IMR-90 (cell line): ENCODE measurements around the gene WNT16. TPM values are rescaled to one million over a fixed set of nuclear protein-coding genes. Genes with fewer than 3 reads are reported as not detected.

ENCODE experiments used
- ATAC-seq: fragments of 200-7000 bp; cut with Tn5 transposase; 2 replicates; pipeline ENCODE4 v1.9.1; 2020; ENCODE audit warnings: low read depth, mild to moderate bottlenecking, moderate library complexity
- BruUV-seq: library from RNA; stranded (reverse); fragments of 400-500 nt; replicated peaks from 2 replicates; lab custom pipeline; 2021; lab: Mats Ljungman, UMichigan
- CTCF ChIA-PET: fragments of 300-600 bp; formaldehyde crosslinking; extraction: SDS; loops from one replicate; lab custom pipeline; 2021; ENCODE audit warnings: antibody characterized with exemption; lab: Yijun Ruan, JAX
- POLR2A ChIA-PET: fragments of 300-600 bp; sonication (Branson Sonifier 250); formaldehyde crosslinking; loops from one replicate; lab custom pipeline; 2022; ENCODE audit warnings: antibody characterized with exemption; ENCODE audit not compliant: unreplicated experiment; lab: Charles Lee
- DNase-seq: peaks from one replicate; pipeline ENCODE4 v3.0.0; 2013
- H2AFZ ChIP-seq: replicated peaks from 2 replicates; pipeline ENCODE3; 2013; ENCODE audit warnings: low read length, mild to moderate bottlenecking; ENCODE audit not compliant: poor library complexity
- H2AK5ac ChIP-seq: 2 replicates; pipeline ENCODE4 v1.6.1; 2013; ENCODE audit warnings: low read depth, low read length, inconsistent platforms
- H2AK9ac ChIP-seq: replicated peaks from 2 replicates; pipeline ENCODE3; 2013; ENCODE audit warnings: mild to moderate bottlenecking, low read depth, low read length, moderate library complexity; ENCODE audit not compliant: poor library complexity
- H2BK120ac ChIP-seq: 2 replicates; pipeline ENCODE4 v1.6.1; 2013; ENCODE audit warnings: low read depth, low read length, inconsistent platforms
- H2BK15ac ChIP-seq: 3 replicates; pipeline ENCODE4 v1.6.1; 2013; ENCODE audit warnings: low read depth, low read length, inconsistent platforms
- H2BK20ac ChIP-seq: 2 replicates; pipeline ENCODE4 v1.6.1; 2013; ENCODE audit warnings: low read depth, mild to moderate bottlenecking, inconsistent platforms, low read length, moderate library complexity
- H2BK5ac ChIP-seq: 2 replicates; pipeline ENCODE4 v1.6.1; 2013; ENCODE audit warnings: mild to moderate bottlenecking, low read depth, low read length, inconsistent platforms; ENCODE audit not compliant: poor library complexity, severe bottlenecking
- H3K14ac ChIP-seq: replicated peaks from 2 replicates; pipeline ENCODE4 v1.6.1; 2013; ENCODE audit warnings: low read depth, low read length, inconsistent platforms
- H3K18ac ChIP-seq: 2 replicates; pipeline ENCODE4 v1.6.1; 2013; ENCODE audit warnings: low read depth, low read length, control low read depth
- H3K23ac ChIP-seq: 2 replicates; pipeline ENCODE4 v1.6.1; 2013; ENCODE audit warnings: low read depth, low read length, inconsistent platforms
- H3K27ac ChIP-seq: 2 replicates; pipeline ENCODE4 v1.5.1; 2013; ENCODE audit warnings: mild to moderate bottlenecking, control low read depth, low read length; ENCODE audit not compliant: insufficient read depth
- H3K27me3 ChIP-seq: 2 replicates; pipeline ENCODE4 v1.6.1; 2013; ENCODE audit warnings: low read length; ENCODE audit not compliant: control insufficient read depth, insufficient read depth
- H3K36me3 ChIP-seq: 2 replicates; pipeline ENCODE4 v1.6.1; 2013; ENCODE audit warnings: low read length, mixed read lengths; ENCODE audit not compliant: control insufficient read depth, insufficient read depth
- H3K4ac ChIP-seq: 2 replicates; pipeline ENCODE4 v1.6.1; 2013; ENCODE audit warnings: low read depth, low read length, inconsistent platforms
- H3K4me1 ChIP-seq: 2 replicates; pipeline ENCODE4 v1.6.1; 2013; ENCODE audit warnings: low read length, mixed read lengths; ENCODE audit not compliant: control insufficient read depth, insufficient read depth
- H3K4me2 ChIP-seq: 2 replicates; pipeline ENCODE4 v1.6.1; 2013; ENCODE audit warnings: low read depth, mild to moderate bottlenecking, control low read depth, low read length, moderate library complexity
- H3K4me3 ChIP-seq: 2 replicates; pipeline ENCODE4 v1.5.1; 2013; ENCODE audit warnings: low read depth, mild to moderate bottlenecking, control low read depth, low read length, moderate library complexity; ENCODE audit not compliant: insufficient read depth
- H3K56ac ChIP-seq: 2 replicates; pipeline ENCODE4 v1.6.1; 2013; ENCODE audit warnings: low read length, inconsistent platforms; ENCODE audit not compliant: insufficient read depth; ENCODE audit errors: extremely low read depth
- H3K79me1 ChIP-seq, 2 experiments: 2 replicates each; pipeline ENCODE4 v1.6.1; 2013; ENCODE audit warnings: low read length in 2 of 2, inconsistent platforms in 1 of 2, low read depth in 1 of 2
- H3K9ac ChIP-seq: 2 replicates; pipeline ENCODE4 v1.6.1; 2013; ENCODE audit warnings: low read depth, low read length, control low read depth
- H3K9me1 ChIP-seq: 2 replicates; pipeline ENCODE4 v1.6.1; 2013; ENCODE audit warnings: low read length, inconsistent platforms; ENCODE audit not compliant: insufficient read depth
- H3K9me3 ChIP-seq: 2 replicates; pipeline ENCODE4 v1.6.1; 2013; ENCODE audit warnings: low read length; ENCODE audit not compliant: control insufficient read depth, insufficient read depth
- H4K20me1 ChIP-seq: 2 replicates; pipeline ENCODE4 v1.6.1; 2013; ENCODE audit warnings: low read length, inconsistent platforms; ENCODE audit not compliant: insufficient read depth
- H4K5ac ChIP-seq: 2 replicates; pipeline ENCODE4 v1.6.1; 2013; ENCODE audit warnings: mild to moderate bottlenecking, low read depth, low read length, control low read depth
- H4K8ac ChIP-seq, 2 experiments: 2 replicates each; pipeline ENCODE4 v1.6.1; 2013; ENCODE audit warnings: low read depth in 2 of 2, low read length in 2 of 2, control low read depth in 1 of 2, inconsistent platforms in 1 of 2
- H4K91ac ChIP-seq: 2 replicates; pipeline ENCODE4 v1.6.1; 2013; ENCODE audit warnings: low read depth, low read length, inconsistent platforms; ENCODE audit not compliant: insufficient read depth
- BHLHE40 ChIP-seq: fragments of 150-350 bp; IDR thresholded peaks from 2 replicates; pipeline ENCODE4 v1.6.1; 2016; ENCODE audit warnings: mild to moderate bottlenecking, low read depth, low read length
- ELK1 ChIP-seq: fragments of 150-350 bp; IDR thresholded peaks from 2 replicates; pipeline ENCODE4 v1.6.1; 2016; ENCODE audit warnings: low read depth, mild to moderate bottlenecking, low read length, moderate library complexity, borderline replicate concordance
- RAD21 ChIP-seq: IDR thresholded peaks from 2 replicates; pipeline ENCODE4 v1.6.1; 2012; ENCODE audit warnings: low read length, improper control_type of control experiment
- RCOR1 ChIP-seq: IDR thresholded peaks from 2 replicates; pipeline ENCODE4 v1.6.1; 2012; ENCODE audit warnings: mild to moderate bottlenecking, low read length, improper control_type of control experiment; ENCODE audit not compliant: insufficient replicate concordance
- RFX5 ChIP-seq: IDR thresholded peaks from 2 replicates; pipeline ENCODE4 v1.8.0; 2012; ENCODE audit warnings: low read depth, mild to moderate bottlenecking, low read length, moderate library complexity
- USF2 ChIP-seq: fragments of 150-350 bp; IDR thresholded peaks from 2 replicates; pipeline ENCODE4 v1.6.1; 2017; ENCODE audit warnings: mild to moderate bottlenecking, antibody characterized with exemption, low read length, low read depth
- WGBS, 2 experiments: methylation state at CpG; one replicate each; pipeline versions ENCODE4 v1.1.5 to v1.1.7; 2013; ENCODE audit warnings: missing lambda C conversion rate in 2 of 2; ENCODE audit not compliant: insufficient read length in 1 of 2; ENCODE audit errors: extremely low coverage in 2 of 2; 5-methylcytosine and 5-hydroxymethylcytosine counted together
- dilution Hi-C: fragments of 300-500 bp; cut with HindIII; formaldehyde crosslinking; loops from one replicate; pipeline ENCODE4 v1.14.3; 2018; ENCODE audit warnings: low sequenced_read_pairs; ENCODE audit not compliant: unreplicated experiment
- in situ Hi-C: fragments of 300-500 bp; cut with MboI; formaldehyde crosslinking; loops from 3 replicates; pipeline ENCODE4 v1.14.3; 2019; ENCODE audit warnings: low sequenced_read_pairs, inconsistent platforms, mixed read lengths
- intact Hi-C: fragments of 100-400 bp; cut with micrococcal nuclease; formaldehyde crosslinking; loops from 2 replicates; pipeline ENCODE4 v1.10.0; 2022
- polyA plus RNA-seq, 3 experiments: library from polyadenylated mRNA; depleted of rRNA; stranded (reverse); fragments of >200 nt; gene quantifications; 2 replicates each; pipeline ENCODE4 v1.2.3, GENCODE V29; 2012; ENCODE audit warnings: low replicate concordance in 1 of 3
- total RNA-seq: library from RNA; depleted of rRNA; stranded (reverse); fragments of >200 nt; gene quantifications from 2 replicates; pipeline ENCODE4 v1.2.3, GENCODE V29; 2012

Gene WNT16
- total and polyA plus RNA-seq, 2 of the 4 experiments (the other 2 are of a cell fraction) = 0.68 to 1.1 TPM

- Histone ChIP-seq H3K9me3 (no peaks in the 10 kb centered on the region), H3K36me3 (peaks cover 9% of the 10 kb centered on the region; the same call in 1 of the 2 replicates), H3K27me3 (no peaks in the 10 kb centered on the region), H3K23ac (no peak overlapping the region), H3K4me1 (peaks cover 5% of the 10 kb centered on the region), H2BK5ac (no peak overlapping the region), H3K27ac (no peak overlapping the region), H2BK15ac (no peak overlapping the region), H3K9ac (no peak overlapping the region), H3K56ac (no peak overlapping the region), H2AFZ (no peak overlapping the region), H4K20me1 (no peaks in the 10 kb centered on the region), H3K4me2 (no peak overlapping the region), H3K14ac (no peak overlapping the region), H2BK120ac (no peak overlapping the region), H2AK5ac (no peak overlapping the region), H3K79me1 (0 out of 4 replicates have a peak, but pooled peaks cover 0 to 4% of the 10 kb centered on the region in 2 experiments), H3K9me1 (no peaks in the 10 kb centered on the region), H2BK20ac (no peak overlapping the region), H2AK9ac (no peak overlapping the region), H3K4me3 (no peak overlapping the region), H4K5ac (no peak overlapping the region), H4K8ac (no peak overlapping the region), H4K91ac (no peak overlapping the region), H3K18ac (no peak overlapping the region), H3K4ac (no peak overlapping the region)
- DNase-seq (no peak), ATAC-seq (no peak)
- intact Hi-C loops = no loop called here
- in situ Hi-C loops = no loop called here
- ChIA-PET CTCF (interaction anchor here (0.7 kb wide), 1 partner anchor 176 kb away, joined by 3 read pairs; no protein-coding TSS in a partner anchor), POLR2A (no interaction called here)
- dilution Hi-C loops = loop anchor here (25.0 kb wide), 1 partner anchor 191 kb away; no protein-coding TSS in a partner anchor
- BruUV-seq = no TSS peak
- no CpG with 5 or more reads among the region's 1 CpG for WGBS, 2 experiments
- TF ChIP-seq RAD21 (no peak), RFX5 (no peak), ELK1 (no peak), RCOR1 (no peak), BHLHE40 (no peak), USF2 (no peak)
Measured at GRCh38 chr7:121371367-121371766, 42.6 kb downstream of the WNT16 start.
